COLO668 (cell line): ENCODE measurements around the gene AGT.
A peak's percentile ranks its signal among the peaks of the same experiment; 100 is the strongest.
"Not testable (repeated sequence)": the region's sequence is repeated elsewhere in the genome, so short reads cannot be mapped to it uniquely, and the experiment has no call there.

Source experiments
- DNase-seq: peaks from one replicate; lab custom pipeline; 2025; ENCODE audit not compliant: unreplicated experiment; lab: John Stamatoyannopoulos, UW

Gene AGT

GRCh38 chr1:230708631-230709580 lies 5.0 kb downstream of the AGT start:
- DNase-seq: no peak

- DNase-seq: no peak
Measured at GRCh38 chr1:230707732-230708630, 5.9 kb downstream of the AGT start.

GRCh38 chr1:230706887-230707731 lies 6.8 kb downstream of the AGT start:
- DNase-seq: no peak

GRCh38 chr1:230706020-230706699 lies 7.8 kb downstream of the AGT start:
- DNase-seq: no peak

- no peak for DNase-seq
Measured at GRCh38 chr1:230705289-230706019, 8.5 kb downstream of the AGT start.

GRCh38 chr1:230704830-230705229 lies 9.1 kb downstream of the AGT start:
- no peak for DNase-seq

GRCh38 chr1:230703679-230704385 lies 10.1 kb downstream of the AGT start:
- DNase-seq: no peak

GRCh38 chr1:230702934-230703678 lies 10.8 kb downstream of the AGT start:
- DNase-seq: peak; percentile 40

GRCh38 chr1:230701895-230702768 lies 11.8 kb downstream of the AGT start:
- DNase-seq: no peak

- DNase-seq: no peak
Measured at GRCh38 chr1:230701434-230701833, 12.5 kb downstream of the AGT start.

GRCh38 chr1:230700132-230700531 lies 13.8 kb downstream of the AGT start:
- no peak for DNase-seq

GRCh38 chr1:230699716-230700115 lies 14.2 kb downstream of the AGT start:
- no peak for DNase-seq

- not testable (repeated sequence) for DNase-seq
Measured at GRCh38 chr1:230698964-230699363, 15.0 kb downstream of the AGT start.

GRCh38 chr1:230698130-230698529 lies 15.8 kb downstream of the AGT start:
- no peak for DNase-seq

GRCh38 chr1:230696722-230697437 lies 17.0 kb downstream of the AGT start:
- no peak for DNase-seq

- no peak for DNase-seq
Measured at GRCh38 chr1:230696218-230696617, 17.7 kb downstream of the AGT start.

- DNase-seq: no peak
Measured at GRCh38 chr1:230694991-230695390, 18.9 kb downstream of the AGT start.
